Loucy (cell line): ENCODE measurements around the gene MID1IP1.

ENCODE experiments used
- H2AFZ ChIP-seq: fragments of 200-600 bp; sonication (generic); 2 replicates; pipeline ENCODE4 v1.6.0; 2016; ENCODE audit warnings: antibody characterized with exemption, mild to moderate bottlenecking, low read length, moderate library complexity
- H3F3A ChIP-seq: fragments of 200-600 bp; 2 replicates; pipeline ENCODE4 v1.6.0; 2016; ENCODE audit warnings: antibody characterized with exemption, low read depth, mild to moderate bottlenecking
- H3K27me3 ChIP-seq: fragments of 200-600 bp; sonication (generic); 2 replicates; pipeline ENCODE4 v1.6.1; 2014; ENCODE audit warnings: low read length, mild to moderate bottlenecking; ENCODE audit not compliant: insufficient read depth, poor library complexity, severe bottlenecking
- H3K36me3 ChIP-seq: fragments of 200-600 bp; sonication (generic); 2 replicates; pipeline ENCODE4 v1.6.1; 2016; ENCODE audit warnings: low read length; ENCODE audit not compliant: insufficient read depth
- H3K4me1 ChIP-seq: fragments of 200-600 bp; sonication (generic); 2 replicates; pipeline ENCODE4 v1.5.1; 2014; ENCODE audit warnings: low read length, mild to moderate bottlenecking; ENCODE audit not compliant: insufficient read depth, poor library complexity, severe bottlenecking
- H3K4me2 ChIP-seq: fragments of 200-600 bp; sonication (generic); 2 replicates; pipeline ENCODE4 v1.6.0; 2014; ENCODE audit warnings: antibody characterized with exemption, low read length, low read depth, mild to moderate bottlenecking; ENCODE audit not compliant: poor library complexity, severe bottlenecking
- H3K4me3 ChIP-seq: fragments of 200-600 bp; sonication (generic); 2 replicates; pipeline ENCODE4 v1.5.1; 2014; ENCODE audit warnings: low read length, mild to moderate bottlenecking, mixed read lengths; ENCODE audit not compliant: poor library complexity, severe bottlenecking
- H3K79me2 ChIP-seq: fragments of 200-600 bp; sonication (generic); 2 replicates; pipeline ENCODE4 v1.6.1; 2014; ENCODE audit warnings: low read length; ENCODE audit not compliant: insufficient read depth
- H3K9ac ChIP-seq: fragments of 200-600 bp; sonication (generic); 2 replicates; pipeline ENCODE4 v1.6.0; 2014; ENCODE audit warnings: mild to moderate bottlenecking, low read depth, low read length, moderate library complexity; ENCODE audit not compliant: poor library complexity, severe bottlenecking
- H3K9me2 ChIP-seq: fragments of 200-600 bp; sonication (generic); replicated peaks from 2 replicates; pipeline ENCODE4 v1.6.1; 2016; ENCODE audit warnings: low read depth, low read length, mixed read lengths
- H3K9me3 ChIP-seq: fragments of 200-600 bp; sonication (generic); 2 replicates; pipeline ENCODE4 v1.6.1; 2014; ENCODE audit warnings: mild to moderate bottlenecking, antibody characterized with exemption, low read length, low read depth; ENCODE audit not compliant: insufficient read depth
- H4K20me1 ChIP-seq: fragments of 200-600 bp; sonication (generic); 2 replicates; pipeline ENCODE4 v1.6.0; 2014; ENCODE audit warnings: antibody characterized with exemption, low read length, mild to moderate bottlenecking; ENCODE audit not compliant: insufficient read depth, poor library complexity, severe bottlenecking
- CTCF ChIP-seq: fragments of 200-600 bp; sonication (generic); conservative IDR thresholded peaks from 2 replicates; pipeline ENCODE4 v1.5.1; 2014; ENCODE audit warnings: mild to moderate bottlenecking, antibody characterized with exemption, low read length
- EZH2phosphoT487 ChIP-seq: fragments of 200-600 bp; IDR thresholded peaks from 2 replicates; pipeline ENCODE4 v1.6.1; 2018; ENCODE audit warnings: antibody characterized with exemption, mild to moderate bottlenecking, moderate library complexity, borderline replicate concordance

Gene MID1IP1

DNA sequence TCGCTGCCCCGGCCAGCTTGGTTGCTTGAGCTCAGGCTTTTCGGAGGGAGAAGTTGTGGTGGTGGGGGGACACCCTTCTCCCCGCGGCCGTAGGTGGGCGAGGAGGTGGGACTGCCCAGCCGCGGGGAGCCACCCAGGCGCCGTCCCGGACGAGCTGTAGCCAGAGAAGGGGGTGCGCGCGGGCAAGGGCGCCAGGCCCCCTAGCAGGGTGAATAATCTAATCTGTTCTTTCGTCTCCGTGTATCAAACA lies 3.1 kb downstream of the MID1IP1 start:
- no peaks in the 10 kb centered on the region for H3F3A ChIP-seq
- H2AFZ ChIP-seq = no peak overlapping the region
- H3K9ac ChIP-seq = peak overlapping the region; percentile 99
- peaks cover 77% of the 10 kb centered on the region for H3K79me2 ChIP-seq
- H3K4me3 ChIP-seq = peak overlapping the region; percentile 97
- TF ChIP-seq EZH2phosphoT487 (no peak), CTCF (no peak)
- peaks cover 8% of the 10 kb centered on the region for H3K27me3 ChIP-seq
- H3K9me2 ChIP-seq = no peaks in the 10 kb centered on the region
- peak overlapping the region; percentile 96 for H3K4me2 ChIP-seq
- H3K36me3 ChIP-seq = no peaks in the 10 kb centered on the region
- H3K9me3 ChIP-seq = no peaks in the 10 kb centered on the region
- H4K20me1 ChIP-seq = peaks cover 18% of the 10 kb centered on the region
- peaks cover 26% of the 10 kb centered on the region for H3K4me1 ChIP-seq

GRCh38 chrX:38804682-38805431 lies 3.6 kb downstream of the MID1IP1 start:
- Histone ChIP-seq H3K27me3 (peaks cover 8% of the 10 kb centered on the region), H3K9ac (peak overlapping the region; percentile 99), H3K36me3 (no peaks in the 10 kb centered on the region), H3K9me3 (no peaks in the 10 kb centered on the region), H3K4me2 (peak overlapping the region; percentile 96), H3F3A (no peaks in the 10 kb centered on the region), H3K4me1 (peaks cover 31% of the 10 kb centered on the region), H3K79me2 (peaks cover 77% of the 10 kb centered on the region), H3K9me2 (no peaks in the 10 kb centered on the region), H4K20me1 (peaks cover 18% of the 10 kb centered on the region), H3K4me3 (peak overlapping the region; percentile 97), H2AFZ (no peak overlapping the region)
- no peak for TF ChIP-seq EZH2phosphoT487
- TF ChIP-seq CTCF = no peak

GRCh38 chrX:38805432-38806389 lies 4.5 kb downstream of the MID1IP1 start:
- Histone ChIP-seq H3K79me2 (peaks cover 77% of the 10 kb centered on the region), H3F3A (no peaks in the 10 kb centered on the region), H3K27me3 (peaks cover 8% of the 10 kb centered on the region), H3K9ac (peak overlapping the region; percentile 99), H3K9me2 (no peaks in the 10 kb centered on the region), H3K4me1 (peaks cover 33% of the 10 kb centered on the region), H4K20me1 (peaks cover 18% of the 10 kb centered on the region), H3K4me2 (peak overlapping the region; percentile 96), H3K9me3 (no peaks in the 10 kb centered on the region), H3K4me3 (peak overlapping the region; percentile 97), H3K36me3 (no peaks in the 10 kb centered on the region), H2AFZ (peak overlapping the region; percentile 60; the same call in 1 of the 2 replicates)
- no peak for TF ChIP-seq CTCF
